Measurements from ENCODE around the gene MRPS14.

GRCh38 chr1:175040324-175040879, 17.2 kb upstream of the MRPS14 start:
- TF ChIP-seq FOXP2 (optimal IDR thresholded peaks at IDR 0.05; ENCODE audit: borderline replicate concordance, extremely low read depth, extremely low read length, insufficient read depth) (no peak), POLR2AphosphoS5 (IDR thresholded peaks at IDR 0.05; ENCODE audit: low read depth, low read length) (no peak)

Data from PFSK-1 (cell line).